Activated CD8-positive, alpha-beta memory T cell treated with anti-CD3 and anti-CD28 coated beads, Interleukin-2, amount 50 U/mL, for 24 hours (primary cell): ENCODE measurements around the gene PCDH17.

Experiments
- DNase-seq: peaks from one replicate; pipeline ENCODE4 v3.0.0-alpha.2; 2020; ENCODE audit errors: extremely low read depth

PCDH17 gene

GRCh38 chr13:57634839-57635165 lies 3.3 kb downstream of the PCDH17 start:
- DNase-seq: no peak

- DNase-seq: no peak
Observed at GRCh38 chr13:57635541-57636085, 4.1 kb downstream of the PCDH17 start.

GRCh38 chr13:57636816-57637215 lies 5.3 kb downstream of the PCDH17 start:
- DNase-seq: no peak

- DNase-seq: no peak
Observed at GRCh38 chr13:57637515-57637914, 6.0 kb downstream of the PCDH17 start.

- DNase-seq: no peak
Observed at GRCh38 chr13:57638186-57638890, 6.8 kb downstream of the PCDH17 start.

- no peak for DNase-seq
Observed at GRCh38 chr13:57640607-57641006, 9.1 kb downstream of the PCDH17 start.

GRCh38 chr13:57641051-57641450 lies 9.5 kb downstream of the PCDH17 start:
- DNase-seq: no peak

- DNase-seq: no peak
Observed at GRCh38 chr13:57644106-57644505, 12.6 kb downstream of the PCDH17 start.

- no peak for DNase-seq
Observed at GRCh38 chr13:57653229-57653989, 21.9 kb downstream of the PCDH17 start.

GRCh38 chr13:57665481-57665880 lies 33.9 kb downstream of the PCDH17 start:
- DNase-seq: no peak

GRCh38 chr13:57666131-57666953 lies 34.8 kb downstream of the PCDH17 start:
- no peak for DNase-seq

GRCh38 chr13:57672168-57672567 lies 40.6 kb downstream of the PCDH17 start:
- no peak for DNase-seq

GRCh38 chr13:57673197-57673596 lies 41.7 kb downstream of the PCDH17 start:
- no peak for DNase-seq

GRCh38 chr13:57675526-57675925 lies 44.0 kb downstream of the PCDH17 start:
- DNase-seq: no peak

GRCh38 chr13:57680609-57681008 lies 49.1 kb downstream of the PCDH17 start:
- no peak for DNase-seq

GRCh38 chr13:57682128-57682716 lies 50.7 kb downstream of the PCDH17 start:
- no peak for DNase-seq

GRCh38 chr13:57698851-57699250 lies 67.3 kb downstream of the PCDH17 start:
- DNase-seq: no peak

- DNase-seq: no peak
Observed at GRCh38 chr13:57704031-57704430, 72.5 kb downstream of the PCDH17 start.

- no peak for DNase-seq
Observed at GRCh38 chr13:57716295-57716694, 84.8 kb downstream of the PCDH17 start.

GRCh38 chr13:57724486-57725272 lies 93.1 kb downstream of the PCDH17 start:
- DNase-seq: no peak

- no peak for DNase-seq
Observed at GRCh38 chr13:57725480-57725879, 93.9 kb downstream of the PCDH17 start.
